ENCODE results near the gene MBOAT7.
A peak's percentile ranks its signal among the peaks of the same experiment; 100 is the strongest.
"Not testable (repeated sequence)": the region's sequence is repeated elsewhere in the genome, so short reads cannot be mapped to it uniquely, and the experiment has no call there.

Gene MBOAT7

DNA sequence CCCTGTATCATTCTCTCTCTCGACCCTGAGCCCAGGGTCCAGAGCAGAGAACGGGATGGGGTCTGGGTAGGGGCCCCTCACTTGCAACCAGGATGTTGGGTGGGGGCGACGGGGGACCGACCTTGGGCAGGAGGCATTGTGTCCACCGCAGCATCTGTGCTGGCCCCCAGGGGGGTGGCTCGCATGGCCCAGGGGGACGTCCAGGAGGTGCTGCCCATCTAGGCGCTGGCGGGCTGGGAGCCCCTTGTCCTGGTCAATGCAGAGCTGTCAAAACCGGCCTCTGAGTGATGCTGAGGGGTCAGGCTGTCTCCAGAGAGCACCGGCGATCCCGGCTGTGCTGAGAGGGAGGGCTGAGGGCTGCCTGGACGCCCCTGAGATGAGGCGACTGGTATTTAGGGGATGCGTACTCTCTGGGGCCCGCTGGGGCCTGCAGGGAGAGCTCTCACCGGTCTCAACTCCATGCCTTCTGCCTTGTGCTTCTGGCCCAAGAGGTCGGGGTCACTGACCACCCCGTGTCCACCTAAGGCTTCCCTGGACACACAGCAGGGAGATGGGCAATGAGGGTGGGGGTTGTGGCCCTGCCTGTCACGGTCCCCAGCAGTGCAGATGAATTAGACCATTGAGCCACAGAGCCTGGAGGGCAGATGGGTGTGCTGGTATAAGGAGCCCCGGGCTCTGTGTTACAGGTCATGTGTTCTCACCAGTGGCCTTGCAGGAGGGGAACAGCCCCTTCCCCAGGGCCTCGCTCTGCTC lies 19.9 kb upstream of the MBOAT7 start:
- no peak for DNase-seq

GRCh38 chr19:54208784-54209057 lies 19.3 kb upstream of the MBOAT7 start:
- no peak for DNase-seq

DNA sequence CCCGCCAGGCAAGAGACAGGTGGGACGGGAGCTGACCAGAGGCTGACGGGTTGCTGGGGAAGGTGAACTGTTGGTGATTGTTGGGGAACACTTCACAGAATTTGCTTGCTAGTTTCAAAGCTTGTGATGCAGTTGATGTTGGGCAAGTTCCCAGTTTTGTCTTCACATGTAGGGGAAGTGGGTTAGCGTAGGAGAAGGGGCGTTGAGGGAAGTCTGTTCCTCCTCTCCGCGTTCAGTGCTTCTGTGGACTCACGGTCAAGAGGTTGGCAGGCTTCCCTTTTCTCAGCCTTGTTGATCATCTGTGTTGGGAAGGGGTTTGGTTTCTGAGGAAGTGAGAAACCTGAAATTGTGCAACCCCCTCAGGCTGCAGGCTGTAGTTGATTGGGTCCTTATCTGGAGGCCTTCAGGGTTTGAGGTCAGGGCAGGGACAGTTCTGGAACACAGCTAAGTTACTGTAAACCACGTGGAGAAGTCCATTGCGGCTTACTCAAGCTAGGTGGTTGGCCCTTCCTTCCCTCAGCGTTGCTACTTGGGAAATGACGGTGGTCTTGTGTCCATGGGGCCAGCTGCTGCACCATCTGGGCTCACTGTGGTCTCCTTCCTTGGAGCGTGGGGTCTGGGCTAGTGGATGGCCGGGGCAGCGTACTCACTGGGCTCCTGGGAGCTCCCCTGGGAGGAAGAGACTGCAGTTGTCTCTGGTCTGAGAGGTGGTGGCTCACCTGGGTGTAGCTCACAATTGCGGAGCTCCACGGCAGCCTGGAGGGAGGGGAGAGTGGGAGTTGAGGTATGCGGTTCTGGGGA lies 18.8 kb upstream of the MBOAT7 start:
- DNase-seq, result no peak

DNA sequence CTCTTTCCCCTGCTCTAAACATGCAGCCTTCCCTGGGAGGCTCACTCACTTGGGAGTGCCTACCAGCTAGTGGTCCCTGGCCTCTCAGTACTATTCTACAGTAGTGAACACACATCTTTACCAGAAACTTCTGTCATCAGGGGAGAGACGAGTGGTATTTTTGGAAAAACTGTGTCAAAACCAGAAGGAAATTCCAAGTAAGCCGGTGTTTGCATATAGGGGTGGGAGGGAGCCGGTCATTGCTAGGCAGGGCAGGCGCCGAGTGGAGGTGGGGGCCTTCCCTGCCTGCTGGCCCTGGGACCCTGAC lies 18.2 kb upstream of the MBOAT7 start:
- no peak for DNase-seq

DNA sequence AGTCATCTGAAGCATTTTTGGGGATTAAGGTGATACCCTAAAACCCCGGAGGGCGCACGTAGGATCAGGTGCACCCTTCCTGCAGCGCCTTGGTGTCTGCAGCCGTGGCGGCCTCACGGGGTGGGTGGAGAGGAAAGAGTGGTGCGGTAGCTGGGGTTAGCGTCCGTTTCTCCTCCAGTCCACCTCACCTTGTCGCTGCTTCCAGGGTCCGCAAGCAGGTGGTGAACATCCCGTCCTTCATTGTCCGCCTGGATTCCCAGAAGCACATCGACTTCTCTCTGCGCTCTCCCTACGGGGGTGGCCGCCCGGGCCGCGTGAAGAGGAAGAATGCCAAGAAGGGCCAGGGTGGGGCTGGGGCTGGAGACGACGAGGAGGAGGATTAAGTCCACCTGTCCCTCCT lies 17.8 kb upstream of the MBOAT7 start:
- not testable (repeated sequence) for DNase-seq

DNA sequence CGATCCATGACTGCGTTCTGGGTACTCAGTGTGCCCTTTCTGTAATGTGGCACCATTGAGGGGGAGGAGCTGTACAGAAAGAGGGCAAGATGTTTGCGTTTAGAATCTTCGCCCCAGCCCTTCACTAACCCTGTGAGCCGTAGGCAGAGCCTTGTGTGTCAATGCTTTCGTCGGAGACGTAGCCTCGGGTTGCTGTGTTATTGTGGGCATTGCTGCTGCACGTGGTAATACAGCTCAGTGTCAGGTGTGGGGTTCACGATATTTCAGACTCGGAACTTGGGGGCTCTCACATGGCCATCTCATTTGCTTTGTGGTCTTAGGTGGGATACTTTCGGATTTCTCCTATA lies 17.4 kb upstream of the MBOAT7 start:
- no peak for DNase-seq

- DNase-seq, result no peak
These were observed 16.9 kb upstream of the MBOAT7 start for GRCh38 chr19:54206030-54206830.

DNA sequence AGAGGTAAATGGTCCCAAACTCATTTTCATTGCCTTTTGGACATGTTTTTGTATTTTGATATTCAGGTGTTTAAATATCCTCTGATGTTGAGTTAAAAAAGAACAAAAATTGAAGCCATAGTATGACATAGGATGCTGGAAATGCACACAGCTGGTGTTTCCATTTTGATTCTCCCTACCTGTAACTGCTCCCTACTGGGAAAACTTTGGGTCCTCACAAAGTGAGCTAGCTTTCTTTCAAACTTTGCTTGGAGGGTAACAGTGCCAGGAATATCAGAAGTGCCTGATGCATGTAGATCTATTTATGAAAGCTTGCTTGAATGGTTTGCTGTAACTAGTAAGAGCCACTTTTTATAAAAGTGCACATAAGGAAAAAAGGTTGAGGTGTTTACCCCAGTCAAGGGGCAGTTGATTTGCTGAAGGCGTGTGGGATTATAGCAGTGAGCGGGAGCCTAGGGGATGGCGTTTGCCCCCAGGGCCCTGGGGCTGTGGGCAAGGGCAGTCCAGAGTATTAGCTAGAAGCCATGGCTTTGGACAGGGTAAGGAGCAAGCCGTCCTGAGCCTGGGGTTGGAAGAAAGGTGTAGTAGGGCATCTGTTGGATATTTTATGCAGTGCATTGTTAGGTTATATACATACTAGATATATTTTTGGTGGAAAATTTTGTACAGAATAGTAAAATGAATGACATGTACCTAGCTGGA lies 15.5 kb upstream of the MBOAT7 start:
- no peak for DNase-seq

DNA sequence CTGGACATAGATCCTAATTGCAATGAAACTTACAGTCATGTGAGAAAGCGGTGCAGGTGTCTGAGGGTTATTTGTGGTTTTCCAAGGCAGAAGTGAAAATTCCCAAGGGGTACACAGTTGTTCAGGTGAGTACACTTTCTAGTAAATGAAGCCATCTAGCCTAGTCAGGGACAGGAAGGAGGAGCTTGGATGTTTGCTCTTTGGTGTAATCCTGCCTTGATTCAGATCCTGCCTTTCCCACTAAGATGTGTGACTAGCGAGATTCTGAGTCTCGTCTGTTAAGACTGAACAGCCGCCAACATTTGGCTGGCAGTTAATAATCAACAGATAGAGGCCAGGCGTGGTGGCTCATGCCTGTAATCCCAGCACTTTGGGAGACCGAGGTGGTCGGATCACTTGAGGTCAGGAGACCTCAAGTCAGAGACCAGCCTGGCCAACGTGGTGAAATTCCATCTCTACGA lies 13.8 kb upstream of the MBOAT7 start:
- no peak for DNase-seq

- DNase-seq, result no peak
These were observed 12.6 kb upstream of the MBOAT7 start for GRCh38 chr19:54201980-54202379.

DNA sequence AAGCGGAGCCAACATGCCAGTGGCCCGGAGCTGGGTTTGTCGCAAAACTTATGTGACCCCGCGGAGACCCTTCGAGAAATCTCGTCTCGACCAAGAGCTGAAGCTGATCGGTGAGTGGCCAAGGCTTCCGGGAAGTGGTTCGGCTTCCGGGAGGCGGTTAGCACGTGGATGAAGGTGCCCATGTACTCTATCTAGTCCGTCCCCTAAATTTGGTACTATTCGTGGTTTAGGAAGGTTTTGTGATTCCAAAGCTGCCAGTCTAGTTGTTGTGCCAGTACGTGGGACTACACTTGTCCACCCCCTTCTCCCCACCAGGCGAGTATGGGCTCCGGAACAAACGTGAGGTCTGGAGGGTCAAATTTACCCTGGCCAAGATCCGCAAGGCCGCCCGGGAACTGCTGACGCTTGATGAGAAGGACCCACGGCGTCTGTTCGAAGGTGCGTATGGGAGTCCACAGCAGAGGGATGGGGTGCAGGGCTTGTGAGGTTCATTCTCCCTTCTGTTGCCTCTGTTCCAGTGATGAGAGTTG lies 11.9 kb upstream of the MBOAT7 start:
- DNase-seq, result no peak

DNA sequence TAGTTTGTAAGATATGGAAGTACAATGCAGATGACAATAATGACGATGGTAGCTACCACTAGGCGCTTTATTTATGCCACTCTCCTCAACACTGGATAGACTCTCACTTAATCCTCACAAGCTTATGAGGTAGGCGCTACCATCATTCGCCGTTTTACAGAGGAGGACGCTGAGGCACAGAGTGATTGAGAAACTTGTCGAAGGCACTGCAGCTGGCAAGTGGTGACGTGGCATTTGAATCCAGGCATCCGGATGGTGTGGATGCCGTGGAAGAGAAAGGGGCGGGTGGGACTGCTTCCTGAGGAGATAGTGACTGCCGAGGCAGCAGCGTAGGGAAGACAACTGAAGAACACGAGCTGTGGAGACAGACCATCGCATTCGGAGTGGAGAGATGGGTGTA lies 10.0 kb upstream of the MBOAT7 start:
- DNase-seq, result no peak

DNA sequence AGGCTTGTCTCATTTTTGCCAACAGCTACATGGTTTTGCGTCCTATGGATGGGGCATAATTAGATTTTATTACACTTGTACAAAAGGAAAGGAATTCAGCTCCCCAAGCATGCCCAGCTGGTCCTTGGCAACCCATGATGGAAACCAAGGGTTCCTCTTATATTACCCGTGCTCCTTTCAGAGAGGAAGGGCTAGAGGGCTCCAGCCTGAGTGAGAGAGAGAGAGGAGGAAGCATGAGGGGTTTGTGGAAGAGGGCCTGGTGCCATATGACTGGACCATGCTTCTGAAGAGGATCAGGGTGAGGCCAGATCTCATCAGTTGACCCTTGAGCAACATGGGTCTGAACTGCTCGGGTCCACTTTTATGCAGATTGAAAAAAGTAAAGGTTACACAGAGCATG lies 7.7 kb upstream of the MBOAT7 start:
- no peak for DNase-seq

DNA sequence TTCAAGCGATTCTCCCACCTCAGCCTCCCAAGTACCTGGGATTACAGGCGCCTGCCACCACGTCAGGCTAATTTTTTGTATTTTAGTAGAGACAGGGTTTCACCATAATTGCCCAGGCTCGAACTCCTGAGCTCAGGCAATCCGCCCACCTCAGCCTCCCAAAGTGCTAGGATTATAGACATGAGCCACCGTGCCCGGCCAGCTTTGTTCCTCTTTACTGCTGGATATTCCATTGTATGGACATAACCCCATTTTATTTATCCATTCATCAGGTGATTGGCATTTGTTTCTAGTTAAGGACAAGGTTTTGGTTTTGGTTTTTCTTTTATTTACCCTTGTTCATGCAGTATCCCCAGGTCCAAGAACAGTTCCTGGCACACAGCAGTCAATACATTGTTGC lies 7.2 kb upstream of the MBOAT7 start:
- no peak for DNase-seq

GRCh38 chr19:54194463-54194862 lies 5.1 kb upstream of the MBOAT7 start:
- DNase-seq, result not testable (repeated sequence)

GRCh38 chr19:54193011-54193410 lies 3.6 kb upstream of the MBOAT7 start:
- DNase-seq, result no peak

DNA sequence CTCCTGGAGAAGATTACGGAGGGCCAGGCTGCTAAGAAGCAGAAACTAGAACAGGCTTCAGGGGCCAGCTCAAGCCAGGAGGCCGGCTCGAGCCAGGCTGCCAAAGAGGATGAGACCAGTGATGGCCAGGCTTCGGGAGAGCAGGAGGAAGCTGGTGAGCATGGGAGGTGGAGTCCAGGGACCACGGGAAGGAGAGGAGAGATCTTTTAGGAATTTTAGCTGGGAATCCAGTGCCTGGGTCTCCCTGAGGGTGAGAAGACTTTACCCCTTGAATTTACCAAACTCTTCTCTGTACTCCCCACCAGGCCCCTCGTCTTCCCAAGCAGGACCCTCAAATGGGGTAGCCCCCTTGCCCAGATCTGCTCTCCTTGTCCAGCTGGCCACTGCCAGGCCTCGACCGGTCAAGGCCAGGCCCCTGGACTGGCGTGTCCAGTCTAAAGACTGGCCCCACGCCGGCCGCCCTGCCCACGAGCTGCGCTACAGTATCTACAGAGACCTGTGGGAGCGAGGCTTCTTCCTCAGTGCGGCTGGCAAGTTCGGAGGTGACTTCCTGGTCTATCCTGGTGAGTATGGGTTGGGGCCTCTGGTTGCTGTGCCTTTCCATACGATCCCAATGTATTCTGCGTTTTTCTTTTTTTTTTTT lies 2.6 kb upstream of the MBOAT7 start:
- DNase-seq, result no peak

- DNase-seq, result peak; percentile 80
These were observed 1.8 kb upstream of the MBOAT7 start, which contains the start of gene TSEN34 for GRCh38 chr19:54191011-54191810. TSEN34 (plus strand) TSS chr19:54191308; CDS start chr19:54191365, 57 bp downstream.

- peak; percentile 92 for DNase-seq
These were observed 1.2 kb upstream of the MBOAT7 start for GRCh38 chr19:54190503-54191010.

DNA sequence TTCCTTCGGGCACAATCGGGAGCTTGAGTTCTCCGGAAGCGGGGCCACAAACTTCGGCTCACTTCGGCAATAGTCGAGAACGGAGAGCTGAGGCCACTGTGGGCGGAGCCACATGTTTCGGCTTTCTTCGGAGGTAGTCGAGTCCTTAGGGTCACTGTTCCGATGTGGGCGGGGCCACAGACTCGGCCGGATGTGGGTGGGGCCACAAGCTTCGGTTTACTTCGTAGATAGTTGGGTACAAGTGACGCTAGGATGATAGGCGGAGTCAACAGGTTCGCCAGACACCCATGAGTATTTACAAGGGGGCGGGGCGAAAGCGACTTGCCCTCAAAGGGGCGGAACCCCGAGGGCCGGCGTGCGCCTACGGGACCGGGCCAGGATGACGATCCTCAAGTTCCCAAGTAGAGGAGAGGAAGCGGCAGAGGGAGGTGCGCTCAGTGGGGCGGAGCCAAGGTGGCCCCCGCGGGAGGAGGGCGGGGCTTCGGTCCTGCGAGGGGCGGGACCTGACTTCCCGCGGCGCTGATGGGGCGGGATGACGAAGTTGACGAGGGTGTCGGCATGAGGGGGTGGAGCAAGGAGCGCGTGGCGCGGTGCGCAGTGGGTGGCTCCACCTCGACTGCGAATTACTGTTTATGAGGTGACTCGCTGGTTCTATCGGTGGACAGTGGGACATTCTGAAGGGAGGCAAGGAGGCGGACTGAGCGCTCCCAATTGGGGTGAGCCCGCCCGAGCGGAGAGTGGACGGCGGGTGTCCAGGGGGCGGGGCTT lies 539 bp upstream of the MBOAT7 start:
- DNase-seq, result peak; percentile 97
